DOHH2 (cell line): ENCODE data around the gene DNAJB6.

Experiments
- EZH2phosphoT487 ChIP-seq: fragments of 200-600 bp; sonication (generic); IDR thresholded peaks from 2 replicates; pipeline ENCODE4 v1.6.1; 2017; ENCODE audit warnings: borderline replicate concordance, mild to moderate bottlenecking, antibody characterized with exemption, low read length, moderate library complexity, mixed read lengths
- TF ChIP-seq, protein P1 (sequence below): fragments of 200-600 bp; sonication (generic); IDR thresholded peaks from one replicate; pipeline ENCODE4 v1.5.1; 2014; ENCODE audit warnings: antibody characterized with exemption, mild to moderate bottlenecking, low read depth, low read length; ENCODE audit not compliant: poor library complexity, severe bottlenecking

DNA sequence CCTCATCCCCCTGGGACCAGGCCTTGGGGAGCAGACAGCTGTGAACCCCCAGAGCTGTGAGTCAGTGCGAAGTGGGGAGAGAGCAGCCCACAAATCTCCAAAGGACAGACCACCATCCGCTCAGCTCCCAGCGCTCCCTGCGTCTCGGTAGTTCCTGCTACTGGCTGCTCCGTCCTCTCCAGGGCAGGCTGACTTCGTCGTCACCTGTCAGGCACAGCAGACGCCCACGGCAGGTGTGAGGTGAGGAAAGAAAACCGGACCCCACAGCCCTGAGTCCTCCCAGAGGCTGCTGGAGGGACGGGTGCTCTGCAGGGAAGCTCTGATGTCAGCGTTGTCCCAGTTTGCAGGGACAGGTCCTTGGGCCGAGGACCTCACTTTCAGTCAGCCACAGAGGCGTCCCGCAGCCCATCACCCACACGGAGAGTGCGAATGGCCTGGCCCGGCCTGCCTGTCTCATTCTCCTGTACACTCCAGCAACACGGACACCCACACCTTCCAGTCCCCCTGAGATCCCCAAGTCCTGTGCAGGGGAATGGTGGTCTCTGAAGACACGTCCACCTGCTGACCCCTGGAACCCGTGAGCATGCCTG, 95.2 kb downstream of the DNAJB6 start:
- TF ChIP-seq, protein P1, sequence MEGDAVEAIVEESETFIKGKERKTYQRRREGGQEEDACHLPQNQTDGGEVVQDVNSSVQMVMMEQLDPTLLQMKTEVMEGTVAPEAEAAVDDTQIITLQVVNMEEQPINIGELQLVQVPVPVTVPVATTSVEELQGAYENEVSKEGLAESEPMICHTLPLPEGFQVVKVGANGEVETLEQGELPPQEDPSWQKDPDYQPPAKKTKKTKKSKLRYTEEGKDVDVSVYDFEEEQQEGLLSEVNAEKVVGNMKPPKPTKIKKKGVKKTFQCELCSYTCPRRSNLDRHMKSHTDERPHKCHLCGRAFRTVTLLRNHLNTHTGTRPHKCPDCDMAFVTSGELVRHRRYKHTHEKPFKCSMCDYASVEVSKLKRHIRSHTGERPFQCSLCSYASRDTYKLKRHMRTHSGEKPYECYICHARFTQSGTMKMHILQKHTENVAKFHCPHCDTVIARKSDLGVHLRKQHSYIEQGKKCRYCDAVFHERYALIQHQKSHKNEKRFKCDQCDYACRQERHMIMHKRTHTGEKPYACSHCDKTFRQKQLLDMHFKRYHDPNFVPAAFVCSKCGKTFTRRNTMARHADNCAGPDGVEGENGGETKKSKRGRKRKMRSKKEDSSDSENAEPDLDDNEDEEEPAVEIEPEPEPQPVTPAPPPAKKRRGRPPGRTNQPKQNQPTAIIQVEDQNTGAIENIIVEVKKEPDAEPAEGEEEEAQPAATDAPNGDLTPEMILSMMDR = no peak
- TF ChIP-seq EZH2phosphoT487 = no peak
